Stimulated activated CD4-positive, alpha-beta T cell treated with anti-CD3 and anti-CD28 coated beads, Interleukin-4, amount 100 ng/mL, for 1 hour (primary cell): ENCODE measurements around the gene KCND1.
A peak's percentile ranks its signal among the peaks of the same experiment; 100 is the strongest.

ENCODE experiments used
- DNase-seq: peaks from one replicate; pipeline ENCODE4 v3.0.0-alpha.2; 2020

KCND1 gene

DNA sequence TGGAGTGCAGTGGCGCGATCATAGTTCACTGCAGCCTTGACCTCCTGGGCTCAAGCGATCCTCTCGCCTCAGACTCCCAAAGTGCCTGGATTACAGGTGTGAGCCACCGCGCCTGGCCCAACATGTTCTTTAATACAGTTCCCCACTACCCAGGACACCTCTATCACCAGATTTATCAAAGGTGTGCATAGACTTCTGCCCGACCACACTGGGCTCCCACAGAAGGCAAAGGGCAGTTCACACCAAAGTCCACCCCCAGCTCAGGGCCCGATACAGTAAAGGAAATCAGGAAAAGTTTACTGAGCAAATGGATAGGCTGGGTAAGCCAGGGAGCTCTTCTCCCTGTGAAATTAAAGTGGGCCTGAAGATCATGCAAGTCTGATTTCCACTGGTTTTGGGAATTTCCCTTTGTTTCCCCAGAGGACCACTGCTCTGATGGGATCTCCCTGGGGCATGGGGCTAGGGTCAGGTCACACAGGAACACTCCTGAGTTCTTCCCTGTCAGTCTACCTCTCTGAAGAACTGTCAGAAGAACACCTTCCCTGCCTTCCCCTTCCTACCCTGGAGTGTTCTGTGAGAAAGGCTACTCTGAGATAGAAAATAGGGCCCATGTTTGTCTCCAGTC is 35.1 kb downstream of the KCND1 start:
- no peak for DNase-seq

GRCh38 chrX:48935301-48935670 is 36.4 kb downstream of the KCND1 start:
- no peak for DNase-seq

DNA sequence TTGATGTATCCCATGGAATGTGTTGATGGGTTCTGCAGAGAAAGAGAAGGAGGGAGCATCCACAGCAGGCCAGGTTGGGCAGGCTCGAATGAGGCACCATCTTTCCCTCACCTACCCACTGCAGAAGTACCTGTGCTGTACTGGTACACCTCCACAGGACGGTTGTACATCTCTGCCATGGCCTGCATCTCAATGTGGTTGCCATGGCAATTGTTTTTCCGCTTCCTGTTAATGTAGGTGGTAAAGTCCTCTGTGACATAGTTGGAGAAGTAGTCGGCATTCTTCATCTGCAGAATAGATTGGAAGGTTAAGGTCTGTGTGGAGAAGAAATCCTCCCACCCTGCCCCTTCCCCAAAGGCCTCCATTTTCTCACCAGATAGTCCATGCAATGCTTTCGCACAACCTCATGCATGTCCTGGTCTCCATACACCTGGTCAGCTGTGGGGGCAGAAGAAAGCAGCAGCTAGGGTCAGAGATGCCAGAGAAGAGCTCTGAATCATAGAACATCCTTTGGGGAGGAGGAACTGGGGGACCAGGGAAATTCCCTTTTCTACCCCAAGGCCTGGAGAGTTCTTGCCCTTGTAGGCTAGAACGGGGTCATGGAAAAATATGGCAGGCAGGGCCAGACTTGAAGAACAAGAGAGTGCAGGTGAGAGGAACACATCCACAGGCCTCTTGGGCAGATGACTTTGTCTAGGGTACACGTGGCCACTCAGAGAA is 36.9 kb downstream of the KCND1 start:
- DNase-seq: no peak

DNA sequence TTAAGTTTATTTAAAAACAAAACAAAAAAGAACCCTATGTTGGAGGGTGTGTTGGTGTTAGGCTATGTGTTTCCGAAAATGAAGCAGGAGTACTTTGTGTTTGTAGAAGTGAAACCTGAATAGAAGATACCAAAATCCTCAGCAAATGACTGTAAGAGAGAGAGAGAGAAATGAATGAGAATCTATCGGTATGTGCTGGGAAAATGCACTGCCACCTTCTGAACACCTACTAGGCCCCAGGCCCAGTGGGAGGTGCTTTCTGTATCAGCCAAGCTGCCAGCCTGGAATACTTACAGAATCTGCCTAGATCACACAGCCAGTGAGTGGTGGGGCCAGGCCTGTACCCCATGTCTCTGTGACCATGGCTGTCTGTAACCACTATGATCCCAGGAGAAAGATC is 37.9 kb downstream of the KCND1 start:
- peak; percentile 37 for DNase-seq

GRCh38 chrX:48927736-48928382 is 43.8 kb downstream of the KCND1 start:
- no peak for DNase-seq

DNA sequence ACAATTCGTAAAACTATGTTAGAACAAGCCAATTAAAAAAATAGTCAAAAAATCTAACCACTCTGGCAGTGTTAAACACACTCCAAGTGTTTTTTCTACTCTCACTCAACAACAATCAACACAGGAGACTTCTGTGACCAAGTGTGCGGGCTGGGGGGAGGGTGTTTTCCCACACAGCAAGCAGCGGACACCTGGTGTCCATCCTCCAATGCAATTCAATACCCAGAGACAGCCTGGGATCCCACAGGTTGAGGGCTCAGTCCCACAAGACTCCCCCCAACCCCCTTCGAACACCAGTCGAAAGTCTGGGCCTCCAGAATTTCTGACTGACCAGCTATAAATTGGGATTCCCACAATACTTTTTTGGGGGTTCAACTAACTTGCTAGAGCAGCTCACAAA is 44.5 kb downstream of the KCND1 start:
- DNase-seq: no peak

DNA sequence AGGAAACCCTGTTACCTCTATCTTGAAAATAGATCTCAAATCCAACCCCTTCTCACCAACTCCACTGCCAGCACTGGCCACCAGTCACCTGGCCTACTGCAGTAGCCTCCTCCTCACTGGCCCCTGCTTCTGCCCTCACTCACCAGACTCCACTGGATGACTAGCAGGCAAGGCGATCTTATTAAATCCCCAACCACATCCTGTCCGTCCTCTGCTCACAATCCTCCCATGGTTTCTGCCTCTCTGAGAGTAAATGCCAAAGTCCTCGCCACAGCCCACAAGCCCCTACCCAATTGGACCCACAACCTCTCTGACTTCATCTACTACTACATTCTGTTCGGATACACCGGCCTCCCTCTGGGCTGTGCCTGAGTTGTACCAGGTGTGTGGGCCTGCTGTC is 47.4 kb downstream of the KCND1 start:
- DNase-seq: no peak

GRCh38 chrX:48923771-48924170 is 47.9 kb downstream of the KCND1 start:
- DNase-seq: no peak

- DNase-seq: no peak
Observed at GRCh38 chrX:48920718-48921104, 50.9 kb downstream of the KCND1 start.

DNA sequence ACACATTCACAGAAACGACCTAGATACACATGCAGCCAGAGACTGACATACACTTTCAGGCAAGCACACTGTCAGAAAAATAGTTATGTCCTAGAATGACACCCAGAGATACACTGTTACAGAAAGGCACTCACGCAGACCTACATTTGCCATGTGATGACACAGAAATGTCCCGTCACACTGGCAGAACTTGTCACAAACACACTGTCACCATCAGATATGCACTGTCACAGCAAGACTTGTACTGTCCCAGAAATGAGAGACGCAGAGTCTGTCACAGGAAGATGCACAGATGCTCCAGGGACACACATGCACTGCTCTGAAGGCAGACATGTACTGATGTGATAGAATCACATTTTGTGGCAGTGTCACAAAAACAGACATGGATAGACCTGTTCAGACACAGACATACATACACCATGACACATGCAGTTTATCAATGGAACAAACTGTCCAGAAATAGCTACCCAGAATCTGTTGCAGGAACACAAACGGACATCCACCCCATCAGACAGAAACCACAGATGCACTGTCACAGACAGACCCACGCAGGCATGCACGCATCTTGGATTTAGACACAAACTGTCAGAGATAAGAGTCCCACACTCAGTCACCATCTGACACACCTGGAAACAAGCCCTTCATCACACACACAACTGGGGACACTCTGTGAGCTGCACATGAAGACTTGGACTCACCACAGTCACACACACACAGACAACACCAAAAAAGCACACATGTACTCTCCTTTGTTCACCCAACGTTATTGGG is 51.5 kb downstream of the KCND1 start:
- no peak for DNase-seq

DNA sequence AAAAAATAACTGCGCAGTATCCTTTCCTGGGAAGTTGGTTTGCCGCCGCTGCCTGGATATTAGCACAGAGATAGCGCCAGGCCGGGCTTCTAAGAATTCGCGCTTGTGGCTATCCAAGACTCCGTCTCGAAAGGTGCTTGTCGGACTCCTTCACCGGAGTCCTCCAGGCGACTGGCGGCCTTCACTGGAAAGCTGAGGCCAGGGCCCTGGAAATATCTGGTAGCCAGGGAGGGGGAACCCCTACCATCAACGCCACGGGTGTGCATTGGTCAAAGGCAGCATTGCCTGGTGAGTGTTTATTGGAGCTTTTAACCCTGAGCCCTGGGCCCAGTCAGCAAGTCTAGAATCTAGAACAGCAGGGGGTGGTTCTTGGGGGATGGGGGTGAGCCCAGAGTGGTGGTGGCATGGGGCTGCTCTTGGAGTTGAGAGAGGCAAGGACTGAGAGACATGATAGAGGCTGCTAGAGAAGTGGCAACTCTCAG is 52.2 kb downstream of the KCND1 start:
- DNase-seq: no peak

- DNase-seq: peak; percentile 88
Observed at GRCh38 chrX:48918643-48919340, 52.9 kb downstream of the KCND1 start, which contains the start of gene PIM2. TSS of gene PIM2 (minus strand) at chrX:48919024. CDS start at chrX:48918834, 190 bp downstream.

DNA sequence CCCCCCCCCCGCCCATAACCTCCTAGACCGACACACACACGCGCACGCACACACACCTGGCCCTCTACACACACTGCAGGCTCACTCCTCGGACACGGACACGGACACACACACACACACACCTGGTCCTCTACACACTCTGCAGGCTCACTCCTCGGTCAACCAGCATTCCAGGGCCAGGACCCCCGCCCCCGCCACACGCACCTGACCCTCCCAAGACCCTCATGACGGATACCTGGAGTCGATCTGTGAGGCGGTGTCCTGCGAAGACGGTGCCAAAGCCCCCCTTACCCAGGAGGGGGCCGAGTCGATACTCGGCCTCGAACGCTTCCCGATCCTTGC is 53.4 kb downstream of the KCND1 start:
- DNase-seq: no peak

GRCh38 chrX:48917139-48918001 is 54.3 kb downstream of the KCND1 start:
- DNase-seq: peak; percentile 79

DNA sequence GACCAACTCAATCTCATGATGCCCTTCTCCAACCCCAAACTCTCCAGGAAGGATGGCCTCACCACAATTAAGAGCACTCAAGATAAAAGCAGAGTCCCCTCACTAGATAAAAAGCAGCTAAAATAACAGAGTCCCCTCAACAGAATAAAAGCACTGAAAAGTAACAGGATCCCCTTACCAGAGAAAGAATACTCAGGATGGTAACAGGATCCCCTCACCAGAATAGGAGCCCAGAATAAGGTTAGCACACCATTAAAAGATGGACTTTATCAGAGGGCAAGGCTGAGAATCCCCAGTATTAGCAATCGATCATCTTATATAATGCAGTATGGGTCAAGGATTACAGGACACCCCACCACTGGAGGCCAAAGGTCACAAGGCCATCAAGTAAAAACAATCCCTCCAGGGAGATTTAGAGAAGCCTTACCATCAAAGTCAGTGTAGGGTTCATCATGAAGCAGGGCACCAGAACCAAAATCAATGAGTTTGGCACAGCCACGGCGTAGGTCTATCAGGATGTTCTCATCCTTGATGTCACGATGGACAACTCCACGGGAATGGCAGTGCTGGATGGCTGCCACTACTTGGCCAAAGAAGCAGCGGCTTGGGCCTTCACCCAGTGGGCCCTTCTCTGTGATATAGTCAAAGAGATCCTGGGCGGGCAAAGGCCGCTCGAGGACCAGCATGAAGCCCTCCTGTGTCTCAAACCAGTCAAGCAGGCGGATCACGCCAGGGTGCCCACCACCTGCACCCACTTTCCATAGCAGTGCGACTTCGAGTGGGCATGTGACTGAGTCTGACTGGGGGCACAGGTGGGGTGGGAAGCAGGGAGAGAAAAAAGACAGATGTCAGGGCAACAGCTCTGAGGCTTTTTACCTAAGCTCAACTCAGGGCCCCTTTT is 56.8 kb downstream of the KCND1 start:
- no peak for DNase-seq

DNA sequence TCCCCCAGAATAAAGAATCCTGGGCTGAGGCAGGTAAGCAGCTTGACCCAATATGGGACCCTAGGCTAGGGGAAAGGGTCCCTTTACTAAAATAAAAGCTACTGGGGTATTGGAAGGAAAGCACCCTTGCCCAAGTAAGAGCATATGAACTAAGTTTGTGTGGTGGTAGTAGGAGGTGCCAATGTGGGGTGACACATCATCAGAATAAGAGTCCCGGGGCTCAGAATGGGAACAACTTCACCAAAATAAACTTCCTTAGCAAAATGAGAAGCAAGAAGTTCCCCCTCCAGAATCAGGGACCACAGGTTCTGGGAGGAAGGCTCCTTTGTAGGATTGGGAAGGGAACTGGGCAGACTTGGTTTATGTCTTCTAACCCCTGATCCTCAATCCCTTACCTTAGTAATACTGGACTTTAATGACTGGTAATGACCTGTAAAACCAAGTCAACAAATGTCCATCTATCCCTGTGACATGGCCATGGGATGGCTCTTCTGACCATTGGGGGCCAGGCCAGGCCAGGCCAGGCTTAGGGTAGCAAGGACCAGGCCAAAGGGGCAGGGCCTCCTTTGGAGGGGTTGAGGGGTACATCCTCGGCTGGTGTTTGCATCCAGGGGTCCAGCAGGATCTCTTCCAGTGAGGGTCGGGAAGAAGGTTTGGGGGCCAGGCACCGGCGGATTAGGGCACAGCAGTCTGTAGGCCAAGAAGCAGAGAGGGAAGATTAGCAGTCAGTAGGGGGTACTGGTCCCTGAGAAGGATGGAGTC is 57.9 kb downstream of the KCND1 start:
- no peak for DNase-seq

DNA sequence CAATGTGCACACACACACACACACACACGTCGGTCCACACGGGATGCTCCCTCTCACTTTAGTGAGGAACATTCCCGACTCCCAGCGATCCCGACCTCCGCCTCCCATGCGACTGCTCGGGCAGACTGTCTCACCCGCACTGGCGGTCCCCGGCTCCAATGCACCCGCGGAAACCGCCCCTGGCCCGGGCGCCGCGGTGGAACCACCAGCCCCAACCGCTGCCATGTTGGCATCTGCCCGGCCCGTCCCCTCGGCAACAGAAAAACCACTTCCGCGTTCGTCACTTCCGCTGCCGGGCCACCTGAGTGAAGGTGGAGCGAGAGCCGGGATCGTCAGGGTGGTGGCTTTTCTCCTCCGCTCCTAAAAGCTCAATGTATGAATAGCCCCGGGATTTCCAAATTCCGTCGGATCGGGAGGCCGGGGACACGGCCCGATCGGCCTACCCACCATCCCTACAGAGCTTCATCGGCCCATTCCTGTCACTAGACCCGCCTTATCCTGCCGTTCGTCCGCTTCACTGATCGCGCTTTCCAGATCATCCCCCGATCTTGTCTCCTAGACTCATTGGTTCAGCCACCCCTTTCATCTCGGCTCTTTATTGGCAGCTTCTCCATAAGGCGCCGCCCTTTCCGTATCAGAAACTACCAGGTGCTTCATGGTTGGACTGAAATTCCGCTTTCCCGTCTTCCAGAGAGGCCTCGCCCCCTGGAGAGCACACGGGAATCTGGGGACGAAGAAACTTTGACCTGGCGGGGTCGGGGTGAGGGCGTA is 60.0 kb downstream of the KCND1 start, which contains the start of gene SLC35A2:
Gene SLC35A2 (minus strand): TSS at position 235 of the 771 bp plus-strand sequence. CDS start 10 bp downstream, at position 225.
- peak; percentile 84 for DNase-seq
